DND-41 (cell line): ENCODE results near the gene KIF1A.

Experiments
- CTCF ChIP-seq: IDR thresholded peaks from 2 replicates; pipeline ENCODE4 v1.5.1; 2012; ENCODE audit warnings: borderline replicate concordance, low read length, moderate library complexity, mild to moderate bottlenecking; ENCODE audit not compliant: poor library complexity, severe bottlenecking; ENCODE audit errors: extremely low read depth
- EZH2 ChIP-seq: IDR thresholded peaks from 3 replicates; pipeline ENCODE4 v1.6.1; 2012; ENCODE audit warnings: borderline replicate concordance, low read depth, mild to moderate bottlenecking, moderate library complexity, low read length, inconsistent platforms; ENCODE audit not compliant: severe bottlenecking

DNA sequence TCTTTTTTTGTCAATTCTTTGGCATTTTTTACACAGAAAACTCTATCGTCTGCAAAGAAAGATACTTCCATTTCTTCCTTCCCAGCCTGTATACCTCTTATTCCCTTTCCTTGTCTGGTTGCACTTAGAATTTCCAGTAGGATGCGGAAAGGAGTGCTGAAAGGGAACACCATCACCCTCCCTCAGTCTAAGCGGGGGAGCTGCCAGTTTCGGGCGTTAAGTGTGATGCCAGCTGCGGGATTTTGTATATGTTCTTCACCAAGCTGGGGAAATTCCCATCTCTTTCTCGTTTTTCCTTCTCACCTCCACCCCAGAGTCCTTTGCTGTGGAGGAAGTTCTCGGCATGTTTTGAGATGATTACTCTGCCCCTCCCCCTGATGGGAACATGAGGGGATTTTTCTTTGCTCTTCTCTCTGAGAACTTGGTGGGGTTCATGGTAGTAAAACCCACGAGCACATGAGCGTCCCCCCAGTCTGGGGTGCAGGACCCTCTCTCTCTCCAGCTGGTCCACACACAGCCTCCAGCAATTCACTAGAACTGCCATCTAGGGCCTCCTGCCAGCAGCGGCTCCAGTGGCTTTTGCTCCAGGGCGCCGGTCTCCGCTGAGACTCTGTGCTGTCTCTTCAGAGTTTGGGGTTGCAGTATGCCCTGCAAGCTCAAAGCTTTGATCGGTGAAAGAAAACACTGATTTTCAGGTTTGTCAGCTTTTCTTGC is 112.8 kb downstream of the KIF1A start:
- TF ChIP-seq EZH2, result no peak
- no peak for TF ChIP-seq CTCF
